Muscle of back (tissue), 13 donors: ENCODE results near the gene RFT1. TPM values are rescaled to one million over a fixed set of nuclear protein-coding genes. Genes with fewer than 3 reads are reported as not detected.

Experiments used
- DNase-seq, 3 donors: peaks; one replicate each; pipeline versions ENCODE4 v3.0.0 to v3.0.0-alpha.2; 2013
- long read RNA-seq, 9 donors: transcript quantifications; one replicate each; lab custom pipeline, GENCODE V29; 2026
- polyA plus RNA-seq, 10 donors: library from polyadenylated mRNA; unstranded; fragments of 120-200 nt; gene quantifications; one replicate each; pipeline ENCODE4 v1.2.1, GENCODE V29; 2013; ENCODE audit not compliant: insufficient read length in 10 of 10

The RFT1 gene
- polyA plus RNA-seq: 10 to 100 TPM in 9 of 10 donors, 1 to 10 TPM in 1; 9.5 to 15.7 (median 12.3) TPM
- long read RNA-seq, donor 1, full-length matches to known transcripts: 2 of 2 reads
- long read RNA-seq, donor 1, partial matches to known transcripts: 0 of 2 reads
- long read RNA-seq, donor 1, other reads (novel, unspliced or antisense): 0 of 2 reads
- long read RNA-seq, donor 2, full-length matches to known transcripts: 1 of 1 reads
- long read RNA-seq, donor 2, partial matches to known transcripts: 0 of 1 reads
- long read RNA-seq, donor 2, other reads (novel, unspliced or antisense): 0 of 1 reads
- long read RNA-seq, donor 3: 0 reads
- long read RNA-seq, donor 4, full-length matches to known transcripts: 1 of 1 reads
- long read RNA-seq, donor 4, partial matches to known transcripts: 0 of 1 reads
- long read RNA-seq, donor 4, other reads (novel, unspliced or antisense): 0 of 1 reads
- long read RNA-seq, donor 5, full-length matches to known transcripts: 2 of 2 reads
- long read RNA-seq, donor 5, partial matches to known transcripts: 0 of 2 reads
- long read RNA-seq, donor 5, other reads (novel, unspliced or antisense): 0 of 2 reads
- long read RNA-seq, donor 6, full-length matches to known transcripts: 2 of 2 reads
- long read RNA-seq, donor 6, partial matches to known transcripts: 0 of 2 reads
- long read RNA-seq, donor 6, other reads (novel, unspliced or antisense): 0 of 2 reads
- long read RNA-seq, donor 7, full-length matches to known transcripts: 3 of 3 reads
- long read RNA-seq, donor 7, partial matches to known transcripts: 0 of 3 reads
- long read RNA-seq, donor 7, other reads (novel, unspliced or antisense): 0 of 3 reads
- long read RNA-seq, donor 8, full-length matches to known transcripts: 4 of 4 reads
- long read RNA-seq, donor 8, partial matches to known transcripts: 0 of 4 reads
- long read RNA-seq, donor 8, other reads (novel, unspliced or antisense): 0 of 4 reads
- long read RNA-seq, donor 9, full-length matches to known transcripts: 1 of 1 reads
- long read RNA-seq, donor 9, partial matches to known transcripts: 0 of 1 reads
- long read RNA-seq, donor 9, other reads (novel, unspliced or antisense): 0 of 1 reads

DNA sequence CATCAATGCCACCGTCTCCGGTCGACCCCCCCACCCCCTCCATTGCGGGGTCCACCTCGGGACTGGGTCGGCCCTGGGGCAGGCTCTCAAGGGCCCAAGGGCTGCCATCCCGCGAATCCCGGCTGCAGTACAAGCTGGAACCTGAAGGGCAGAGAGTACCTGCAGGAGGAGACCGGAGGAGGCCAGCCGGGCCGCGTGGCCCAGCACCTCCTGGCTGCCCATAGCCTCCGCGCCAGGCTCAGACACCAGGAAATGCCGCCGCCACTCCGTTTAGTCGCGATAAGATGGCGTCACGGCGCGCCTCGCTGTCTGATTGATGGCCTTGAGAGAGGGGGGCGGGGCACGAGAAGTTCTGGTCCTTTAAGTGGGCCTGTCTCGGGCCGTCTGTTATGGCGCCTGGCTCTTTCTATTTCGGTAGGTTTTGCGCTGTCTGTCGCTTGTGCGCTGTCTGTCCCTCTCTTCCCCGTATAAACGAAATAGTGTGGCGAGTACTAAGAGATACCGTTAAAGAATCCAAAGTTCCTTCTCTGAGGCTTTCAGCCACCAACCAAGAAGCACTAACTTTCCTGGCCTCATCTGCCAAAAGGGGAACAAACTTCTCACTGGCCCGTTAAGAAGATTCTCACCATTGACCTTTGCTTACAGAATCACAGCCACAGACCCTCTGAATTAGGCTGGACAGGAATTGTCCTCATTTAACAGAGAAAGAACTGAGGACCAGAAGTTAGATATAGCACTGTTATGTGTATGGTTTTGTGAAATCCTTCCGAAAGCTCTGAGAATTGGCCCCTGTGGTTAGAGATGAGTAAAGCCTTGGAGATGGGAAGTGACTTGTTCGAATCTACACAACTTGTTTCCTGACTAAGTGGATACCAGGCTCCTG is at the start of gene RFT1:
RFT1 (minus strand) TSS at position 257 of the 883 bp plus-strand sequence; CDS start at position 222, 35 bp downstream.
- DNase-seq: peak; percentile 97 to 99 (median 98)

DNA sequence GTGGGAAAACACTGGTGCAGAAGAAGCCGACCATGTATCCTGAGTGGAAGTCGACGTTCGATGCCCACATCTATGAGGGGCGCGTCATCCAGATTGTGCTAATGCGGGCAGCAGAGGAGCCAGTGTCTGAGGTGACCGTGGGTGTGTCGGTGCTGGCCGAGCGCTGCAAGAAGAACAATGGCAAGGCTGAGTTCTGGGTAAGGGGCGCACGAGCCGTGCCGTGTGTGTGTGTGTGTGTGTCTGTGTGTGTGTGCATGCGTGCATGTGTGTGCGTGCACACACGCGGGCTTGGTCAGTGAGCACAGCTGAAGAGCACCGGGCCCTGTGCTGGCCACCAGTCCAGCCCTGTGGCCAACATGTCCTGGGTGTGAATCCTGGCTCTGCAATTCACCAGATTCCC is 49.3 kb upstream of the RFT1 start:
- no peak for DNase-seq

GRCh38 chr3:53178246-53178645 is 48.0 kb upstream of the RFT1 start:
- DNase-seq: no peak

DNA sequence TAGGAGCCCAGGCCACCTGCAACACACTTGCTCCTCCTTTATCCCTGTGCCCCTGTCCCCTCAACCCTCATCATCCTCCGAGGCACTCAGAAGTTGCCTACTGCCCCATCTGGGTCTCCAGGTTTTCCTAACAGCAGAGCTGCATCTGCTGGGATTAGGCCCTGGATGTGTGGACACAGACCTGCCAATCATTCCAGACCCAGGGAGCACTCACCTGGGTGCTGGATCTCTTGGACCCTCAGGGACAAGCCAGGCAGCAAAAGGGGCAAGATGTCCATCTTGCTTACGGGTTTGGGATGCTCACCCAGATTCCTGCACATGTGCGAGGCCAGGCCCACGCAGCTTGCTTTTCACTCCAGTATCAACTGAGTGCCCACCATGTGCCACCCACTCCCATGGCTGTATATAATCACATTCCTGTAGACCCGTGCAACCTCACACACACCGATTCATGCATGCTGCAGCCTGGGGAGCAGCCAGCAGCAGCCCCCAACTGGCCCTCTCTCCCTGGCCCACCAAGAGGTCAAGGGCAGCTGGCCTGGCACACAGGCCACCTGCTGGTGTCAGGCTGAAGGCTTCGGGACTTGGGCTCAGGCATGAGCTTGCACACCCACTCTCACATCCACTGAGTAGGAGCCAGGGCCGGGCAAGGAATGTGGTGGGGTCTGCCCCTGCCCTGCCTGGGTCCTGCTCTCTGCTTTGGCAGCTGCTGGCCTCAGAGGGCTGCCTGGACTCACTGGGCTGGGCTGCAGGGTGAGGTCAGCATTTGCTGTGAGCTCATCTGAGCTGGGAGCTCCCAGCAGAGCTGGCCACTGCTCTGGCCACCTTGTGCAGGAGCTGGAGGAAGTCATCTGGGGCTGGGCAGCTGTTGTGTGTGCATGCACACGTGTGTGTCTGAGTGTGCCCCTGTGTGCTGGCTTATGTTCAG is 45.6 kb upstream of the RFT1 start:
- DNase-seq: no peak

- DNase-seq: no peak
Observed at GRCh38 chr3:53174346-53175250, 44.4 kb upstream of the RFT1 start.

DNA sequence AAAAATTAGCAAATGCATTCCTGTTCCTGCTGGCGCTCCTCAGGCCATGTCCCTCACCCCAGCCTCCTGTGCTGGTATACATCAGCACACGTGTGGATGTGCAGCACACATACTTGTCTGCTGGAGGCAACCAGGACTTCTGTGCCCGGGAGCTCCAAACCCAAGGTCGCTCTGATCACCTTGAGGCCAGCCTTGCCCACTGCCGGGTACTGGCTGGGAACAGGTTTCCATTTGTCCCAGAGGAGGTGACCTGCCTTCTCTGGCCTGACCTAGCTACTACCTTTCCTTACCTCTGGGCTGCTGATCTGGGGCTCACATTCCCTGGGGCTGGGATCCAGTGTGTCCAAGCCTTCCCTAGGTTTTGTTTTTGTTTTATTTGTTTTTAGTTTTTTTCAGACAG is 42.9 kb upstream of the RFT1 start:
- no peak for DNase-seq

GRCh38 chr3:53171827-53172505 is 41.7 kb upstream of the RFT1 start:
- no peak for DNase-seq

- no peak for DNase-seq
Observed at GRCh38 chr3:53171064-53171418, 40.8 kb upstream of the RFT1 start.

GRCh38 chr3:53170325-53171063 is 40.3 kb upstream of the RFT1 start:
- DNase-seq: no peak

- DNase-seq: no peak
Observed at GRCh38 chr3:53169832-53170324, 39.6 kb upstream of the RFT1 start.

GRCh38 chr3:53169045-53169831 is 39.0 kb upstream of the RFT1 start:
- DNase-seq: peak in 1 of 3 donors; percentile 23

DNA sequence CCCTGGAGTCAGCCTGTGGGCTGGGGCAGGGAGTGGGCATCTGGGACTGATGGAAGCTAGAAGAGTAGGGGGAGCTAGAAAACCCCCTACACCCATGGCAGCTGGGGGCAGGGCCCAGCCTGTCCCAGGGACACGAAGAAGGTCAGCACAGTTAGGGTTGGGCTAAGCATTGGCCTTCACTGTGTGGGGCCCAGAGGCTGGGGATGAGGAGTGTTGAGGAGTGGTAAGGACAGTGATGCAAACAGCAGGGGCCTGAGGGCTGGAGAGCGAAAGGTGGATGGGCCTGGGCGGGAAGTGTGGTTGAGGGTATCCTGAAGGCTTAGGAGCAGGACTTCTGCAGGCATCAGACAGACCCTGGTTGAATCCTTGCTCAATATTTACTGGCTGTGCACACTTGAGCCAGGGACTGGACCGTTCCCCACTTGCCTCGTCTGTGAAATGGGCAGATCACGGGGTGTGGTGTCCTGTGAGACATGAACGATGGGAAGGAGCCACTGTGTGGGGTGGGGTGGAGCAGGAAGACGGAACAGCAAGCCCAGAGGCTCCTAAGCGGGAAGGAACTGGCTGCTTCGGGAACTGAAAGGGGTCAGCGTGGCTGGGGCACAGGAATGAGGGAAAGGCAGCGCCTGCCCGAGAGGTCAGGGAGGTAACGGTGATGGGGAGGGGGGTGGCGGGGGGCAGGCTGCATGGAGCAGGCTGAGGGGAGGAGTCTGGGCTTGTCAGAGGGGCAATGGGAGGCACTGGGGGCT is 38.1 kb upstream of the RFT1 start:
- no peak for DNase-seq

DNA sequence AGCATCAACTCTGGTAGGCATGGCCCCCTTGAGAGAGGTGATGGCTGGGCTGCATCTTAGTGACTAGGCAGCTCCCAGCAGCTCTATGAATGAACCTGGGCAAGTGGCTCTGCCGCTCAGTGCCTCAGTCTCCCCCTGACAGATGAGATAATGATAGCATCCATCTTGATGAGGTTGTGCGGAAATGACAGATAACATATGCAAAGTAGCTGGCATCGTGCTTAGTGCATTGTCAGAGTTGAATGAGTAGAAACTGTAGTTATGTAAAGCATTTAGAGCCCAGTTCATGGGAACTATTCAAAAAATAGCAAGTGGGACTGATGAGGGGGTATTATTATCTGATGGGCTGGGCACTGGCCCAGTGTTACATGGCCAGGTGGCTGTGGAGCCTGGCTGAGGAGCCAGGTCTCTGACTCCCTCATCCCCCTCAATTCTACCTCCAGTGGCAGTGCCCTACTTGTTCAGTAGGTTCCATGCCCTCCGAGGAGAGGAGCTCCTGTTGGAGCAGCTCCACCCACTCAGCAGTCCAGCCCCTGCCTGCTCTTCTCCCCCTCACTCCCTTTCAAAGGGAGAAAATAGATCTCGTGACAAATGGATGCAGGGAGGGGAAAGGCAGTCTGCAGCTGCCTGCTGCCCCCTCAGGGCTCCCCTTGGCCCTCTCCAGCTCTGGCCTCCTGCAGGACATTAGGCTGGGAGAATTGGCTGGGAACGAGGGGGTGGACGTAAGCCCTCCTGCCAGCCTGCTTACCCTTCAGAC is 37.4 kb upstream of the RFT1 start:
- peak in 1 of 3 donors; percentile 48 for DNase-seq

- DNase-seq: peak in 2 of 3 donors; percentile 41 to 72
Observed at GRCh38 chr3:53166781-53167291, 36.6 kb upstream of the RFT1 start.

GRCh38 chr3:53166206-53166605 is 36.0 kb upstream of the RFT1 start:
- DNase-seq: no peak
